Femur (tissue), 1 donor: Measurements from ENCODE around the gene CKS1B.
"Not testable (repeated sequence)": the region's sequence is repeated elsewhere in the genome, so short reads cannot be mapped to it uniquely, and the experiment has no call there.

ENCODE experiments used
- DNase-seq: peaks from one replicate; pipeline ENCODE4 v3.0.0-alpha.2; 2017

The CKS1B gene

DNA sequence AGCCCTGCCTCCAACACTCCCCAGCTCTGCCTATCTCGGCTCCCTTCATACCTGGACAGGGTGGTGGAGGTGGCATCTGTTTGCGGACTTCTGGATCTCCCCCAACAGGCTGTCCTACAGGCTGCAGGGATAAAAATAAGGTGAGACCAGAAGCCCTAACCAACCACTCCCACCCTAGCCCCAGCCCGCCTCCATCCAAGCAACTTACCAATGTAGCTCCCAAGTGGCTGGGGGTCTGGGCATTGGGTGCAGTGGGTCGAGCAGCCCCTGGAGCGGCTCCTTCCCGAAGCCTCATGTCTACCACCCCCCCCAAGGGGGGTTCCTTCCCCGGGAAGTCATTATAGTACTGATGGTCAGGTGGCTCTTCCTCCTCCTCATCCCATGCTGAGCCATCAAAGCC lies 8.4 kb upstream of the CKS1B start:
- no peak for DNase-seq

DNA sequence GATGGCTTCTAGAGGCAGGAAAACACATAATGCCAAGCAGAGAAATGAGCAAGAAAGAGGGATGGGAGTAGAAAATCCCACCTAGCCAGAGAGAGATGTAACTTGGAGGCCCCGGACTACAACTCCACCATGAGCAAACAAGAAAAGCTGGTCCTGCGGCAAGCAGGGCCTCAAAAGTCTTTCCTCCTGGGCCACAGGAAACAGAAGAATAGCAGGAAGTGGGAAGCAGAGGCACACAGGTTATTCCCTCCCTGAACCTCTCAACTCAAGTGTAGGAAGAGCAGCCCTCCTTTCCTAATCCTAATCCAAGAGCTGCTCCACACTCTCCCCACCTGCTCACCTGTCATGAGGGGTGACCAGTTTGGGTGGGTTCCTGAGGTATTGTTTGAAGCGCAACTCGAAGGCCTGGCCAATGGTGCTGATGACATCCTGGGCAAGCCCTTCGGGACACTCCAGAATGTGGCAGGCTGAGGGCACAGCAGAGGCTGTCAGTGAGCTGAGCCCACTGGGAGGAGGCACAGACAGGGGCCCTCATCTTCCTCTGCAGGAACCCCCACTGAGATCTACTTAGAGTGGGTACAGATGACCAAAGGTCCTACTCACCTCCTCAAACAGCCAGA lies 7.0 kb upstream of the CKS1B start:
- no peak for DNase-seq

DNA sequence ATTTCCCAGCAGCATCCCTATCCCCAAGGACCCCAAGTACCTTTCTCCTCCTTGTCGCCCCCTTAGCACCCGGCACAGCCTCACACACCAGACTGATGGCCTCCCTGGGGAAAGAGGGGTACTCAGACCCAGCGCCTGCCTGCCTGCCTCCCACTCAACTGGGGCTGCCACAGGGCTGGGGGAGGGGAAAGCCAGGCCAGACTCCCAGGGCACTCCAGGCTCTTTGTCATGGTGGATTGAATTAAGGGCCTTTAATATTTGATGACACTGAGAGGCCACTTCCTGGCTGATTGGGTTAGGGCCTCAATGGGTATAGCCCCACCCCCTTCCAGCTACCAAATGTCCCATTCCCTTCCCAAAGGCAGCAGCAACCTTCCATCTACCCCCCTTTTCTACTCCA lies 5.8 kb upstream of the CKS1B start:
- no peak for DNase-seq

DNA sequence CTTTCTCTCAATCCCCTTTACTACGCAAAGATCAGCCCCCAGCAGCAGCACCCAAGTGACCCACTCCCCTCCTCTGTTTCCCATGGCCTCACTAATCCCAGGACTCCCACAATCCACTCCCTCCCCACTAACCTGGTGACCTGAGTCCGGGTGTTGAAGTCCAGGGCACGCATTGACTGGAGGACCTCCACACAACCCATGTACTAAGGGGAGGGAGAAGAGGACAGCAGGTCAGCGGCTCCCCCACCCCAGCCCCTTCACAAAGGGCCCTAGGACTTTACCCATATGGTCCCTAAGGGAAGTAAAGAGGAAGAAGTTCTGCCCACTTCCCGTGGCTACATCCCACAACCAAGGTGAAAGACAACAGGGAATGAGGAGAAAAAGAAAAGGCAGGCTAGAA lies 5.2 kb upstream of the CKS1B start:
- DNase-seq: no peak

DNA sequence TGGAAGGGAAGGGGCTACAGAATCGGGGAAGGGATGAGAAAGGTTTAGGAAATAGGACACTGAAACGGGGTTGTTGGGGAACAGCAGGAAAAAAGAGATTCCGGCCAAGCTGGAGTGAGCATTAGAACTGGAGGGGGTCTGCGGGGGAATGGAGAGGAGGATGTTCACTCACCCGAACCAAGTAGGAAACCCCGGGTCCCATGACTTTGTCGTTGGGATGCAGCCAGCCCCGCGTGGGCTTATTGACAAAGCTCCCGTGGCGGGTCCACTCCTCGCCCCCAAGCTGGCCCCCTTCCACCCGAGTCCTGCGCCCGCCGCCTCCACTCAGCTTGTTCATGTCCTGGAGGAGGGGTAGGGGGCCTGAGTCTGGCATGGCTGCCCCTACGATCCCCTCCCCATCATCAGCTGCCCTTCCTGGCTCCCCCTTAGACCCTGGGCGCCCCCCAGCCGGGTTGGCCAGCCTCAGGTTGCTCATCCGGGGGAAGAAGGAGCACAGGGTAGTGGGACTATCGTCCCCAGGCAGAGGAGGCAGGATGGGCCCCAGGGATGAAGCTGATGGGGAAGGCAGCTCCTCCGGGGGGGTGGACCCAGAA lies 4.5 kb upstream of the CKS1B start:
- DNase-seq: peak; percentile 57

DNA sequence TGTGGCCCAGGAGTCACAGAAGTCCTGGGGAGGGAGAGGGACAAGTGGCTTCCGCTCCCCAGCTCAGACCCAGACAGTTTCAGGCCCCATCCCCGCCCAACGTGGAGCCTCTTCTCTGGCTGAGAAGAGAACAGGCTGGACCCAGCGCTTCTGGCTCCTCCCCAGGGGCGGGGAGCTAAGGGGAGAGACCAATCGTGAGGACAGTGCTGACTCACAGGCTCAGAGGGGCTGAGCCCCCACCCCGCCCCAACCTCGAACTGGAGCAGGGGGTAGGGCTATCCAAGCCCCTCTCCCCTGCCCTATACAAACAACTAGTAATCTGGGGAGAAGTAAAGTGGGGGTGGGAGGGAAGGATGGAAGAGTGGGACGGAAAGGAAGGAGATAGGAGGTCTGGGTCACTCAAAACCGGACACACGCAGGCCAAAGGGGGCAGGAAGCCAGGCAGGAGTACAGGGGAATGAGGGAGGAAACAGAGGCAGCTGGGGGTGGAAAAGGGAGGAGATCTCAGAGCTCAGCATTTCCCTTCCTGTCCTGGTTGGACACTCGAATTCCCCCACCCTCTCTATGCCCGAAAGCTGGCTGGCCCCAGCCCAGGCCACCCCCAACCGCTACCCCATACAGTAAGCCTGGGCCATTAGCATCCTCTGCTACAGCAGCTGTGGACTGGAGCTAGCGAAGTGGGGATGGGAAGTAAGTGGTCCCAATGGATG lies 3.7 kb upstream of the CKS1B start, which contains the start of gene SHC1:
TSS of gene SHC1 (minus strand) at position 117 of the 710 bp plus-strand sequence. CDS start 221 bp downstream, outside the sequence.
- peak; percentile 97 for DNase-seq

DNA sequence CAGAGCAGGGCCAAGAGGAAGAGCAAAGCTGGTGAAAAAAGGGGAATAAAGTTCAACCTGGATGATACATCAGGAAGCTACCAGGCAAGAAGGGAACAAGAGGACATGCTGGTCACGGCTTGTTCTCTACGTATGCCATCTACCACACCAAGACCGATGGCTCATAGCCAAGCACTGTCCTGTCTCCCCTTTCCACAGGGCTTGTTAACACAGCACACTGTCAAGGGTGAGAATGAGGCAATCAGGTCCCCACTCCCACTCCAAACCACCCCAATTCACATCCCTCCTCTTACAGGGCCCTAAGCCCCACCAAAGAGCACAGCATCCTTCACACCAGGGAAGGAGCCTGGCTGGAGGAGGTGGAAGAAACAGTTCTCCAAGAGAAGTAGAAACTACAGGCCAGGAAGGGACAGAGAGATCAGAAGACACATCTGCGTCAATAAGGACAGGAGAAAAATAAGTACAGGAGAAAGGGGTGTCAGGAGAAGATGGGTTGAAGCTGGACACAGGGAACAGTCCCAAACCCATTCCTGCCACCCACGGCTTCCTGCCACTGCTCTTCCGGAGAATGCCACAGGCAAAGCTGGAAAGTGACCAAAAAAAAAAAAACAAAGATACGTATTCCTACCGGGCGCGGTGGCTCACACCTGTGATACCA lies 3.0 kb upstream of the CKS1B start:
- DNase-seq: no peak

DNA sequence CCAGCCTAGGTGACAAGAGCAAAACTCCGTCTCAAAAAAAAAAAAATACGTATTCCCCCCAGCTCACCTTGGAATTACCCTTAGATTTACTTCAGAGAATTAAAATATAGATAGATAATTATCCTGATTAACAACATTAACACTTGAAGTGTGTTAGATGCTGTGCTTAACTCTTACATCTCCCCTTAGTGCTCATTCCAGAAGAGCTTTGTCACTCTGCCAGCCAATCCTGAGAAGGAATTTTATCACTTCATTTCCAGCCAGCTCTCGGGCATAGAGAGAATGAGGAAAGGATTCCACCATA lies 2.3 kb upstream of the CKS1B start:
- DNase-seq: no peak

DNA sequence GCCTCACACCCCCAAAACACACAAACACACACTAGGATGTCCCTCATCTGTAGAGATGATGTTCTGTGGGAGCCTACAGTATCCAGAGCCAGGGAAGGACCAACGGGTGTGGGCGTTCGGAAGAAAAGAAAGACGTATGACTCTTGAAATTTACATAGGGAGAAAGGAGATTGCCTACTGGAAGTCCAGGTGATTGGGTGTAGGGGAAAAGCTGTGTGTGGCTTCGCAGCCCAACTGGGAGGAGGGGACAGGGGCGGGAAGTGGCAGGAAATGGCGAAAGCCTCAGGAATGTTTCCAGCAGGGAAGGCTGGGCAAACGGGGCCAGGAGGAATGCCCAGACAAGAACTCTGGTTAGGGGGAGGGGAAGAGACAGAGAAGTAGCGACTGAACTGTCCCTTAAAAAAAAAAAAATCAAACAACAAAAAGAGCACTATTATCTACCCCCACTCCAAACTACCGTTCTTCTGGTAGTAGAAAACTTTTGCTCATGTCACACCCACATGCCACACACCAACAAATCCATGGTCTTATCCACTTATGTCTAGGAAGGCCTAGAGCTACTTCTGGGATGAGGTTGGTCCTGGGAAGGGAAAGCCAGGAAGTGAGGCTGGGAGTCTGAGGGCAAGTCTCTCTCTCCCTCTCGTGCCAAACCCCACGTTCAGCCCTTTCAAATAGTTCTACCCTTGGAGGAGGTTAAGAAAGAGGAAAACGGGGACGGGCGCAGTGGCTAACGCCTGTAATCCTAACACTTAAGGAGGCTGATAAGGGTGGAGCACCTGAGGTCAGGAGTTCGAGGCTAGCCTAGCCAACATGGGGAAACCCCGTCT lies 1.8 kb upstream of the CKS1B start:
- peak; percentile 86 for DNase-seq

DNA sequence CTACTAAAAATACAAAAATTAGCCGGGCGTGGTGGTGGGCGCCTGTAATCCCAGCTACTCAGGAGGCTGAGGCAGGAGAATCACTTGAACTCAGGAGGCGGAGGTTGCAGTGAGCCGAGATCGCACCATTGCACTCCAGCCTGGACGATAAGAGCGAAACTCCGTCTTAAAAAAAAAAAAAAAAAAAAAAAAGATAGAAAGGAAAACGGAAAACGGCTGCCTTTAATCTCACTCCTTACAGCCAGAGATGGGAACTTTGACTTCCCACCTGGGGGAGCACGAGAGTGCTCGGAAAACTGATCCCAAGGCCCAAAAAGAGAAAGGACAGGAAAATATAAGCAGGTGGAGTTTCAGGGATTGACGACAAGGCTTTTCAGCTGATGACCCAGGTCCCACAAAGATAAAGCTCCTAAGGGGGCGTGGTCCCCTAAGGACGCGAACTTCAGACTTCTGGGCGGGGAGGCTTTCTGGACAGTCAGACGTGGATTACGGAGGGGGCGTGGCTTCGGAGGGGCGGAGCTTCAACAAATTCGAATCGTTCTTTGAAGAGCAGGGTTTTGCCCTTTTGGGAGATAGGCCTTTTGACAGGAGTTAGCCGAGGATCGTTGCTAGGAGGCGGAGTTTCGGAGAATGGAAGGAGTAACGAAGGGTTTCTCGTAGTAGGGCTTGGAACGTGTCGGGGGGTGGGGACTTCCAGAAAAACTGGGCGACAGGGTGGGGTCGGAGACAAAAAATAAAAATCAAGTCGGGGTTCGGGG lies 958 bp upstream of the CKS1B start:
- DNase-seq: peak; percentile 97

DNA sequence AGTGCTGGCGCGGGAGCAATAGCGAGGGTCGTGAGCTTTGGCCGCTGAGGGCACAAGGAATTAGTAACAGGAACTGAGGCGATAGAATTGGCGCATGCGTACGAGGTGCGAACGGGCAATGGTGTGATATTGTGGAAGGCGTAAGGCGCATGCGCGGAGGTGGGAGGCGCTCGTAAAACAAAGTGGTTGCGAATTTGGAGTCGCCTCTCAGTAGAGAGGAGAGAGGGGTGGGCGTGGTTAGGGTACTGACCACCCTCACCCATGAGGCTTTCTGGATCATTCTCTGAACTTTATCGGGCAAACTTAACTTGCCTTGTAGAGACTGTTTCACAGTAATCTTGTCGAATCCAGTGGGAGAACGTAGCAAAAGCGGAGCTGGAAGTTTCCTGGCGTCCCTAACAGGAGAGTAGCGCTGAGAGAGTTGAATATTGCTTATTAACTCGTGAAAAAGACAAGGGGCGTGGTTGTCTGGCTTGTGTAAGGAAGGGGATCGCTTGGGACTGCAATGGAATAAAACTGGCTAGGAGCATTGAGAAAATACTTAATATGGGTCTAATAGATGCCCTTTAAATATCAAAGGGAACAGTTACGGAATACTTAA lies 427 bp downstream of the CKS1B start:
- peak; percentile 97 for DNase-seq

DNA sequence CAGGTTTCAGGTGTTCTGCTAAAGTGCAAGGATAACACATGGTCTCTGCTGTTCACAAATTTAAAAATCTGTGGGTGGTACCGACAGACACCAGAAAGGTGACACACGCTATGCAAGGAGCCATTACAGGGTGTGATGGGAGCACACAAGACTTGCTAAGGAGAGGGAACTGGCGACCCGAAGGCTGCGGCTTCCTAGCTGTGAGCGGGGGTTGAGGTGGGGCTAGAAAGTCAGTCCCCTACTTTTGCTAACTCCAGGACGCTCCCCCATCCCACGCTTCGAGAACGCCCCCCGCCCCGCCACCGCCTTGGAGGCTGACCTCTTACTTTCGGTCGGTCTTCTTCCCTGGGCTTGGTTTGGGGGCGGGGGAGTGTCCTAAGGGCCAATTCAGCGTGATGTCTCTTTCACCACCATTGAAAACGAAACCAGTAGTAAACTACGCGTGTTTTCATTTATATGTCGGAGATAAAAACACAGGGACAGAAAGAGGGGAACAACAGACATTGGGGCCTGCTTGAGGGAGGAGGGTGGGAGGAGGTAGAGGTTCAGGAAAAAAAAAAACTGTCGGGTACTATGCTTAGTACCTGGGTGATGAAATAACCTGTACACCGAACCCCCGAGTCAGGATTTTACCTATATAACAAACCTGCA lies 1.1 kb downstream of the CKS1B start:
- DNase-seq: peak; percentile 77

DNA sequence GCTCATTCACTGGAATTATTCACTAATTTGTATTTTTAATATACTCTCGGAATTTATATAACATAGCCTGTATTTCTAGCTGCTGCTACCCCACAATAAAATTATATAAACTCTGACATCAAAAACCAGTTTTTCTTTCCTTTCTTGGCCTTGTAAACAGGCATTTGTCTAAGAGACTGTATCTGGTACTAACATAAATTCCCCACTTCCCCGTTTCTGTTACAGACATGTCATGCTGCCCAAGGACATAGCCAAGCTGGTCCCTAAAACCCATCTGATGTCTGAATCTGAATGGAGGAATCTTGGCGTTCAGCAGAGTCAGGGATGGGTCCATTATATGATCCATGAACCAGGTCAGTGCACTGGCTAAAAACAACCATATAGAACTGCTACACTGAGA lies 3.3 kb downstream of the CKS1B start:
- DNase-seq: not testable (repeated sequence)

DNA sequence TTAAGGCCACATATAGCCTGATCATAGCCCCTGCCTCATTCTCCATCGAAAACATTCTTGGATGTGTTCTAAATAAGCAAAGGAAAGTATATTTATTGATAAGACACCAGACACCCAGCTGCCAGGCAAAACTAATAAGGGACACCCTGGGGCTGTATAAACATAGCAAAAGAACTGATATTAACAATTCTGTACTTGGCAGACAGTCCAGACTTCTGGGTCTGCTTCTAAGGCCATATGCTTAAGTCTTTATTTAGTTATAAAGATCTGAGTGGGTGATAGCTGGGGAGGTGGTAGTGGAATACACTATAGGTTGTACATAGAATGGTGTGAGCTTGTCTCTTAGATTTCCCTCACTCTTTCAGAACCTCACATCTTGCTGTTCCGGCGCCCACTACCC lies 3.9 kb downstream of the CKS1B start:
- DNase-seq: no peak

DNA sequence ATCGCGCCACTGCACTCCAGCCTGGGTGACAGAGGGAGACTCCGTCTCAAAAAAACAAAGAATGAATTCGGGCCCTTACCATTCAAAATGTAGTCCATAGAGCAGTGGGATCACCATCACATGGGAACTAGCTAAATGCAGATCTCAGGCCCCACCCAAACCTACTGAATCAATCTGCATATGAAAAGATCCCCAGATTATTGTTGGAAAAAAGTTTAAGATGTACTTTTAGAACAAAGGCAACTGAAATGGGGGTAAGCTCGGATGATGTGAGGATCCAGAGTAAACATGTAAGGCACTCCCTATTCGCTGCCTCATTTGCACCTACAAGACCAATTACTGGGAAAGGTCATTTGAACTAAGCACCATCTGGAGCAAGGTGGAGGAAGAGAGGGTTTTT lies 7.9 kb downstream of the CKS1B start:
- no peak for DNase-seq

DNA sequence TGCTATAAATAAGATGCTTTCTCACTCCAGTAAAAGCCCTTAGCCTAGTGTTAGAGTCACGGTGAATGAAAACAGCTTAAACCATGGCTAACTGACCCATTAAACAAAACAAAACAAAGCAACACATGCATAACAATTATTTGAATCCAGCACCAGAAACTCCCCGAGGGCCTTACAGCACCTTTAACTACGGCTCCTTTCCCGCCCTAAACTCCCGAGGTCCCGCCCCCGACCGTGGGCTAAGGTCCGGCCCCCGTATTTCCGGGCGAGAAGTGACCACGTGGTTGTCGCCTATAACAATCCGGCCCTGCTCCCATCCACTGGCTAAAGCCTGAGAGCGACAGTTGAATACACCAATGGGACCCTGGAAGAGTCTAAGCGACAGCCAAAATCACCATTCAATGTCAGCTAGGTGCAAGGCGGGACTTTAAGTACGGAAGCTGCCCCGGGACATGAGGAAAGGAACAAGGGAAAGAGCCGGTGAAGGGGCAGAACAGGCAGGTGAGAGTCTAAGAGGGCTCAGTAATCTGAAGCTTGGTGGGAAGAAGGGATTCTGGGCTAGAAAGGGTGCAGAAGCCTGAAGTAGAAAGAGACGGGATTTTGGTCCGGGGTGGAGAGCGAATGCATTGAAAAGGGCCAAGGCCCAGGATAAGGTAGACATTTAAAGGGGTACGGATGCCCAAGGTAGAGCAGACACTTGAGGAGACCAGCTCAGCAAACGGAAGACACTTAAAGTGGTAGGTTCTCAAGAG lies 8.6 kb downstream of the CKS1B start, which contains the start of gene FLAD1:
TSS of gene FLAD1 (plus strand) at position 448 of the 752 bp plus-strand sequence. CDS start 351 bp downstream, outside the sequence.
- DNase-seq: peak; percentile 99

DNA sequence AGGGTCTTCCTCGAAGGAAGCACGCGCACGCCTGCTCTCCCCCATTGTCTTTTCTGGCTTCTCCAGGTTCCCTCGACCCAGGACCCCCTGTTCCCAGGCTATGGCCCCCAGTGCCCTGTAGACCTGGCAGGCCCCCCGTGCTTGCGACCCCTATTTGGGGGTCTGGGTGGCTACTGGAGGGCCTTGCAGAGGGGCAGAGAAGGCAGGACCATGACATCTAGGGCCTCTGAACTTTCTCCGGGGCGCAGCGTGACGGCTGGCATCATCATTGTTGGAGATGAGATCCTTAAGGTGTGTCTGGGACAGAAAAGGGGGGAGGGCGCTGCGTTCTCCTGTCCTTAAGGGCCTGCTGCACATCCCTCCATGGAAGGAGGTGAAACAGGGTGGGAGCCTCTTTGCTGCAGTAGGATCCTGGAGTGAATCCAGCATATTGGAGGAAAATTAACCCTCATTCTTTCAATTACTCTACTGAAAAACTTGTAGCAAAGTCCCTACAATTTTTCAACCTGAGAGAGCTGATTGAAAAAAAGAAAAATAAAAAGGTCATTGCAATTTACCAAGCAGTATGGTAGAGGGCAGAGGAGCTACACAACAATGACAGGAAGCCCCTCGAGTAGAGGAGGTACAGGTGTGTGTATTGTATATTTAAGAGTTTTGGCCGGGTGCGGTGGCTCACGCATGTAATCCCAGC lies 9.4 kb downstream of the CKS1B start:
- no peak for DNase-seq

DNA sequence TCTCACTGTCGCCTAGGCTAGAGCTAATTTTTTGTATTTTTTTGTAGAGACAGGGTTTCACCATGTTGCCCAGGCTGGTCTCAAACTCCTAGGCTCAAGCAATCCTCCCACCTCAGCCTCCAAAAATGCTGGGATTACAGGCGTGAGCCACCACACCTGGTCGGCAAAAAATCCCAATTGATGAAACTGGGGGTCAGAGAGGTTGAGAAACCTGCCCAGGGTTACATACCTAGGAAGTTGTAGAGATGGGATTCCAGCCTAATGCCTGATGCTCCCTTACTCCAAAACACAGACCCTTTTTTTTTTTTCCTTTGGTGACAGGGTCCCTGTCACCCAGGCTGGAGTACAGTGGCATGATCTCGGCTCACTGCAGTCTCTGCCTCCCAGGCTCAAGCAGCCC lies 12.3 kb downstream of the CKS1B start:
- not testable (repeated sequence) for DNase-seq

DNA sequence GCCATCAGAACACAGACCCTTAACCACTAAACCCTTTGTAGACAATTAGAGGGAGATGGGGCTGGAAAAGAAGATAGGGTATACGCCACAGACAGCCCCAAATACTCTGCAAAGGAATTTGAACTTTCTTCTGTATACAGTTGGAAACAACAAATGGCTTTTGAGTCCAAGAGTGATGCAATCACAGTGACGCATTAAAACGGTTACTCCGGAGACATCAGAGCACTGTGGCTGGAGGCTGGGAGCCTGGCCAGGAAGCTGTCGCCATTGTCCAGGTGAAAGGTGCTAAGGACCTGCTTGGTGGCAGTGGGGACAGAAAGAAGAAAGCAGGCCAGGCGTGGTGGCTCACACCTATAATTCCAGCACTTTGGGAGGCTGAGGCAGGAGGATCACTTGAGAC lies 12.8 kb downstream of the CKS1B start:
- DNase-seq: no peak
